Activated B cell treated with CpG ODN at 0.5 μM for 24 hours (primary cell): ENCODE data around the gene ARHGEF1. TPM values are rescaled to one million over a fixed set of nuclear protein-coding genes. Genes with fewer than 3 reads are reported as not detected.
A peak's percentile ranks its signal among the peaks of the same experiment; 100 is the strongest.

Experiments used
- ATAC-seq: fragments of 200-7000 bp; cut with Tn5 transposase; one replicate; pipeline ENCODE4 v1.10.0; 2021; ENCODE audit warnings: low read depth, mild to moderate bottlenecking, moderate library complexity
- CTCF ChIA-PET: fragments of 350-600 bp; sonication (Branson Sonifier 250); formaldehyde crosslinking; loops from one replicate; lab custom pipeline; 2021; ENCODE audit warnings: antibody characterized with exemption; lab: Charles Lee
- POLR2A ChIA-PET: fragments of 350-600 bp; sonication (Branson Sonifier 250); formaldehyde crosslinking; loops from one replicate; lab custom pipeline; 2021; ENCODE audit warnings: antibody characterized with exemption; lab: Charles Lee
- DNase-seq: peaks from one replicate; pipeline ENCODE4 v3.0.0; 2022
- H3K27ac Mint-ChIP-seq: one replicate; pipeline ENCODE4 v1.8.0; 2020; ENCODE audit warnings: mixed read lengths
- H3K27me3 Mint-ChIP-seq: one replicate; pipeline ENCODE4 v1.8.0; 2021; ENCODE audit warnings: mixed read lengths
- H3K36me3 Mint-ChIP-seq: one replicate; pipeline ENCODE4 v1.8.0; 2021; ENCODE audit warnings: low read depth, mixed read lengths
- H3K4me1 Mint-ChIP-seq: one replicate; pipeline ENCODE4 v1.8.0; 2021; ENCODE audit warnings: mixed read lengths
- H3K4me3 Mint-ChIP-seq: one replicate; pipeline ENCODE4 v1.8.0; 2020; ENCODE audit warnings: mild to moderate bottlenecking, mixed read lengths
- H3K9me3 Mint-ChIP-seq: one replicate; pipeline ENCODE4 v1.8.0; 2020; ENCODE audit warnings: mixed read lengths
- intact Hi-C: fragments of 100-400 bp; cut with micrococcal nuclease; formaldehyde crosslinking; loops from one replicate; pipeline ENCODE4 v1.15.1; 2024
- total RNA-seq: library from RNA; stranded (reverse); gene quantifications from 2 replicates; pipeline ENCODE4 v1.2.3, GENCODE V29; 2022
- TF ChIP-seq, protein P1 (sequence below): fragments of 200-600 bp; IDR thresholded peaks from one replicate; pipeline ENCODE4 v1.8.0; 2022; ENCODE audit warnings: antibody characterized with exemption, mild to moderate bottlenecking

The ARHGEF1 gene
- total RNA-seq, 1 donor from 2014 or later: 418 TPM

DNA sequence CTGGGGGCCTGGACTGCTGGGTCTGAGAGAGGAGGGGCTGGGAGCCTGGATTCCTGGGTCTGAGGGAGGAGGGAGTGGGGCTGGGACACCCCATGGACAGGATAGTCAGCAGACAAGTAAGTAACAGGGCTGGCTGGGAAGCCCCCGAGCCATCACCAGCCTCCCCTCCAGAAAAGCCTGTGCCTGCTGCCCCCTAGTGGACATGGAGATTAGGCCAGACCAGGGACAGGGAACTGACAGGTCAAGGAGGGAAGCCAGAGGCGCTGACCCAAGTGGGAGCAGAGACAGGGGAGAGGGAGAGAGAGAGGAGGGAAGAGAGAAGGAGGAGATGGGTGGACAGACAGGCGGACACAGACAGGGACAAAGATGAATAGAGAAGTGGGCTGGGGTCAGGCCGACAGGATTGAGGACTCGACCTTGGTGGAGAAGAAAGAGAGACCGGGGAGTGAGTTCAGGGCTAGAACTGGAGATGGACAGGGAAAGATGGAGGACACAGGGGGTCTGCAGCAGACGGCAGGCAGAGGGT is 51.9 kb downstream of the ARHGEF1 start:
- TF ChIP-seq, protein P1, sequence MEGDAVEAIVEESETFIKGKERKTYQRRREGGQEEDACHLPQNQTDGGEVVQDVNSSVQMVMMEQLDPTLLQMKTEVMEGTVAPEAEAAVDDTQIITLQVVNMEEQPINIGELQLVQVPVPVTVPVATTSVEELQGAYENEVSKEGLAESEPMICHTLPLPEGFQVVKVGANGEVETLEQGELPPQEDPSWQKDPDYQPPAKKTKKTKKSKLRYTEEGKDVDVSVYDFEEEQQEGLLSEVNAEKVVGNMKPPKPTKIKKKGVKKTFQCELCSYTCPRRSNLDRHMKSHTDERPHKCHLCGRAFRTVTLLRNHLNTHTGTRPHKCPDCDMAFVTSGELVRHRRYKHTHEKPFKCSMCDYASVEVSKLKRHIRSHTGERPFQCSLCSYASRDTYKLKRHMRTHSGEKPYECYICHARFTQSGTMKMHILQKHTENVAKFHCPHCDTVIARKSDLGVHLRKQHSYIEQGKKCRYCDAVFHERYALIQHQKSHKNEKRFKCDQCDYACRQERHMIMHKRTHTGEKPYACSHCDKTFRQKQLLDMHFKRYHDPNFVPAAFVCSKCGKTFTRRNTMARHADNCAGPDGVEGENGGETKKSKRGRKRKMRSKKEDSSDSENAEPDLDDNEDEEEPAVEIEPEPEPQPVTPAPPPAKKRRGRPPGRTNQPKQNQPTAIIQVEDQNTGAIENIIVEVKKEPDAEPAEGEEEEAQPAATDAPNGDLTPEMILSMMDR: no peak
- Mint-ChIP-seq H3K27me3 (no peaks in the 10 kb centered on the region), H3K9me3 (no peaks in the 10 kb centered on the region), H3K27ac (peak overlapping the region; percentile 79), H3K4me3 (no peak overlapping the region), H3K36me3 (no peaks in the 10 kb centered on the region), H3K4me1 (peaks cover 63% of the 10 kb centered on the region)
- CTCF ChIA-PET: interaction anchor here (0.6 to 2.2 kb wide), 3 partner anchors 11 to 61 kb away, joined by 3 to 11 read pairs (median 3); no protein-coding TSS in a partner anchor
- POLR2A ChIA-PET: interaction anchor here (0.7 to 1.8 kb wide), 5 partner anchors 47 to 62 kb away, joined by 3 to 7 read pairs (median 3); no protein-coding TSS in a partner anchor
- intact Hi-C loops: loop anchor here (1.0 to 2.0 kb wide), 4 partner anchors 16 to 76 kb away; no protein-coding TSS in a partner anchor
- peak; percentile 65 for DNase-seq
- peak; percentile 84 for ATAC-seq

DNA sequence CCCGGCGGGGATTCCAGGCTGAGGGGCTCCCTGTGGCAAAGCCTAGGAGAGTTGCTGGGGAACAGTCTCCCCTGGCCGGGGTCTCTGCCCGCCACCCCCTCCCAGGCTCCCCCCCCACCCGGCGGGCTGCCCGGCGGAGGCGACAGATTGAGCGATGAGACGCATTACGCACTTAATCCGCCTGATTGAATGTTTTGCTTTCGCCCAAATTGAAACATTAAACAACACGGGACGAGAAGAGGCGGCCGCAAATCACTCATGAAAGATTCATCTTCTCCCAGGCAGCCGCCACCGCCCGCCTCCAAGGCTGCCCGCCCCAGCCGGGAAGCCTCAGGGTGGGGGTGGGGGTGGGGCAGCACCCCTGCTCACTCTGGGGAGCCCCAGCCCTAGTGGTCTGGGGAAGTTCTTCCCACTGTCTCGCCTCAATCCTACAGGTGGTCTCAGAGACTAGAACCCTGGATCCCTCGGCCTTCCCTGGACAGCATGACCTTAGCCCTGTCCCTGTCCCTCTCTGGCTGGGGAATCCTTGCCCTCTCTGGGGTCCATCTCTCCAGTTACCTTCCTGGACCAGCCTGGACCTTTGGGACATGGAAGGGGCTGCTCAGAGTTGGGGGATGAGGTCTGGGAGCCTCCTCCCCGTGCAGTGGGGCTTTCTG is 52.9 kb downstream of the ARHGEF1 start:
- Mint-ChIP-seq H3K4me3 (no peak overlapping the region), H3K27me3 (no peaks in the 10 kb centered on the region), H3K9me3 (no peaks in the 10 kb centered on the region), H3K36me3 (no peaks in the 10 kb centered on the region), H3K27ac (peak overlapping the region; percentile 0), H3K4me1 (peaks cover 57% of the 10 kb centered on the region)
- intact Hi-C loops: loop anchor here (1.0 to 2.0 kb wide), 3 partner anchors 15 to 63 kb away; no protein-coding TSS in a partner anchor
- DNase-seq: no peak
- ChIA-PET POLR2A (interaction anchor here (1.2 to 2.6 kb wide), 4 partner anchors 9 to 63 kb away, joined by 3 to 15 read pairs (median 6); no protein-coding TSS in a partner anchor), CTCF (interaction anchor here (2.2 kb wide), 1 partner anchor 62 kb away, joined by 11 read pairs; no protein-coding TSS in a partner anchor)
- TF ChIP-seq, protein P1: no peak
- ATAC-seq: no peak

DNA sequence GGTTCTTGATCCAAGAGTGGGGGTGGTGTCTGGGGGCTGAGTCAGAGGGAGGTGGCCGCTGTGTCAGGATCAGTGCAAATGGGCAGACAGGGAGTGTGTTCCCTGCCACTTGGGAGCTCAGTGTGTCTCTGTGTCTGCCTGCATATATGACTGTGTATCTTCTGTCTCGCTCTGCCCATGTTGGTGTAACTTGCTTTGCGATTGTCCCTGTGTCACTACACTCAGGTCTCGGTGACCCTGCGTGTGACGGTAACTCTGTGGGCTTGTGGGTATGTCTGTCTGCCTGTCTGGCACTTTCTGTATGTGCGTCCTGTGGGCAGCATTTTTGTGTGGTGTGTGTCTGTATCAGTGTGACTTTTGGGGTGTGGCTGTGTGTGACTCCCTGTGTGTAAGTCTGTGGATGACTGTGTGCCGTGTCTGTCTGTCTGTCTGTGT is 53.4 kb downstream of the ARHGEF1 start:
- H3K36me3 Mint-ChIP-seq: no peaks in the 10 kb centered on the region
- POLR2A ChIA-PET: interaction anchor here (0.5 to 2.6 kb wide), 5 partner anchors 9 to 97 kb away, joined by 6 to 15 read pairs (median 7); partner anchors contain the start of gene RPS19
- no peak for DNase-seq

DNA sequence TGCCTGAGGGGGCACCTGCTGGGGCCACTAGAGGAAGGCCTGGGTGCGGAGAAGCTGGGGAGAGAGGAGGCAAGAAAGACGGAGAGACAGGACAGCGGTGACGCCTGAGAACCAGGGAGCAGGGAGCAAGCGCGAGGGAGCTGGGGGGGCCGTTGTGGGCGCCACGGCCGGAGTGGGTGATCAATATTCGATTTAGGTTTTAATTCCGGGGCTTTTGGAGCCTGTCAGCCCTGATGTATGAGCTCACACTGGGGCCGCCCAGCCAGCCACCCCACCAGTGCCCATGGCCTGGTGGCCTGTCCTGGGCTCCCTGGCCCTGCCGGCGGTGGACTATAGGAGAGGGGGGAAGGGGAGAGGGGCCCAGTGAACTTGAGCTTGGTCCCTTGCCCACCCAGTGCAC is 54.0 kb downstream of the ARHGEF1 start:
- intact Hi-C loops: no loop called here
- Mint-ChIP-seq H3K27ac (peak overlapping the region; percentile 24), H3K4me1 (peaks cover 61% of the 10 kb centered on the region), H3K27me3 (no peaks in the 10 kb centered on the region), H3K36me3 (no peaks in the 10 kb centered on the region), H3K4me3 (no peak overlapping the region), H3K9me3 (no peaks in the 10 kb centered on the region)
- ATAC-seq (no peak), DNase-seq (no peak)
- ChIA-PET CTCF (interaction anchor here (0.6 to 2.0 kb wide), 4 partner anchors 9 to 72 kb away, joined by 3 to 9 read pairs (median 4); no protein-coding TSS in a partner anchor), POLR2A (interaction anchor here (0.5 to 2.6 kb wide), 6 partner anchors 8 to 96 kb away, joined by 6 to 15 read pairs (median 6); partner anchors contain the start of genes CD79A and RPS19)
- TF ChIP-seq, protein P1: no peak

More for the DNA sequence above, 53.4 kb downstream of the ARHGEF1 start:
- Mint-ChIP-seq H3K4me1 (peaks cover 57% of the 10 kb centered on the region), H3K27ac (peak overlapping the region; percentile 0), H3K9me3 (no peaks in the 10 kb centered on the region), H3K27me3 (no peaks in the 10 kb centered on the region), H3K4me3 (no peak overlapping the region)
- ATAC-seq: no peak
- intact Hi-C loops: no loop called here
- TF ChIP-seq, protein P1: no peak
- CTCF ChIA-PET: interaction anchor here (0.6 to 2.0 kb wide), 3 partner anchors 11 to 72 kb away, joined by 3 to 9 read pairs (median 3); no protein-coding TSS in a partner anchor
